SK-N-SH treated with all-trans-retinoic acid at 6 μM for 48 hours (cell line): ENCODE measurements around the gene REEP6.

Experiments
- ARNTL ChIP-seq: fragments of 450-650 bp; formaldehyde crosslinking; IDR thresholded peaks from 2 replicates; pipeline ENCODE4 v1.5.0; 2020; ENCODE audit warnings: low read depth, mild to moderate bottlenecking, moderate library complexity, borderline replicate concordance
- ISL1 ChIP-seq: fragments of 250-450 bp; sonication (Bioruptor Pico); IDR thresholded peaks from 2 replicates; pipeline ENCODE4 v2.1.2; 2022; ENCODE audit warnings: mild to moderate bottlenecking, moderate library complexity
- OSR1 ChIP-seq: fragments of 250-450 bp; sonication (Bioruptor Pico); IDR thresholded peaks from 2 replicates; pipeline ENCODE4 v1.8.0; 2022; ENCODE audit warnings: moderate library complexity, mild to moderate bottlenecking, inconsistent platforms
- TF ChIP-seq, protein P1 (sequence below): fragments of 250-450 bp; sonication (Bioruptor Pico); IDR thresholded peaks from 2 replicates; pipeline ENCODE4 v1.8.0; 2020; ENCODE audit warnings: mild to moderate bottlenecking, moderate library complexity, borderline replicate concordance

DNA sequence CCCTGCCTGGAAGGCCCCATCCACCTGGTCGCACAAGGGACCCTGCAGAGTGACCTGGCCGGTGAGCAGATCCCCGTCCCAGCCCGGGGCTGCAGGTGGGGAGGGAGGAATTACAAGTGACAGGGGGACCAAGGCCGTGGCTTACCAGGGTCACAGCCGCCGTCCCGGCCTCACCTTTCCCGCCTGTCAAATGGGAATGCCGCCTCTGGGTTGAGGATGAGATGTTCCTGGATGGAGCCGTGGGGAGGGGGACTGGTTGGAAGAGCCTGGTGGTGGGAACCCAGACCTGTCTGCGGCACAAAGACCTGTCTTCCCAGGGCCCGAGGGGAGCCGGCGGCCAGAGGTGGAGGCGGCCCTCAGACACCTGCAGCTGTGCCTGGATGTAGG is 38.4 kb downstream of the REEP6 start:
- TF ChIP-seq, protein P1, sequence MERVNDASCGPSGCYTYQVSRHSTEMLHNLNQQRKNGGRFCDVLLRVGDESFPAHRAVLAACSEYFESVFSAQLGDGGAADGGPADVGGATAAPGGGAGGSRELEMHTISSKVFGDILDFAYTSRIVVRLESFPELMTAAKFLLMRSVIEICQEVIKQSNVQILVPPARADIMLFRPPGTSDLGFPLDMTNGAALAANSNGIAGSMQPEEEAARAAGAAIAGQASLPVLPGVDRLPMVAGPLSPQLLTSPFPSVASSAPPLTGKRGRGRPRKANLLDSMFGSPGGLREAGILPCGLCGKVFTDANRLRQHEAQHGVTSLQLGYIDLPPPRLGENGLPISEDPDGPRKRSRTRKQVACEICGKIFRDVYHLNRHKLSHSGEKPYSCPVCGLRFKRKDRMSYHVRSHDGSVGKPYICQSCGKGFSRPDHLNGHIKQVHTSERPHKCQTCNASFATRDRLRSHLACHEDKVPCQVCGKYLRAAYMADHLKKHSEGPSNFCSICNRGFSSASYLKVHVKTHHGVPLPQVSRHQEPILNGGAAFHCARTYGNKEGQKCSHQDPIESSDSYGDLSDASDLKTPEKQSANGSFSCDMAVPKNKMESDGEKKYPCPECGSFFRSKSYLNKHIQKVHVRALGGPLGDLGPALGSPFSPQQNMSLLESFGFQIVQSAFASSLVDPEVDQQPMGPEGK (CRISPR knock-in tag), result no peak
- TF ChIP-seq ARNTL (CRISPR knock-in tag) (no peak), OSR1 (CRISPR knock-in tag) (no peak), ISL1 (CRISPR knock-in tag) (no peak)
